Lower leg skin (tissue), 4 donors: ENCODE results near the gene SEMA6B. TPM values are rescaled to one million over a fixed set of nuclear protein-coding genes. Genes with fewer than 3 reads are reported as not detected.

Source experiments
- DNase-seq, 2 donors: peaks; one replicate each; pipeline ENCODE4 v3.0.0-alpha.2; 2019; ENCODE audit warnings: low spot score in 2 of 2
- H3K4me3 ChIP-seq: fragments of 200-600 bp; sonication (generic); 2 replicates; pipeline ENCODE4 v1.5.1; 2017; ENCODE audit warnings: mild to moderate bottlenecking, low read depth; ENCODE audit not compliant: poor library complexity, severe bottlenecking
- CTCF ChIP-seq, 3 donors: fragments of 450-650 bp; IDR thresholded peaks; one replicate each; pipeline ENCODE4 v1.5.1; 2016; ENCODE audit warnings: antibody characterized with exemption in 3 of 3, mild to moderate bottlenecking in 3 of 3, moderate library complexity in 2 of 3
- POLR2A ChIP-seq, 2 donors: fragments of 450-650 bp; IDR thresholded peaks; one replicate each; pipeline ENCODE4 v1.6.1; 2016 to 2017; ENCODE audit warnings: antibody characterized with exemption in 2 of 2, mild to moderate bottlenecking in 1 of 2, moderate library complexity in 1 of 2
- WGBS, 2 donors: methylation state at CpG; one replicate each; pipeline ENCODE4 v1.1.5; 2018; 5-methylcytosine and 5-hydroxymethylcytosine counted together
- intact Hi-C: fragments of 100-400 bp; cut with DNase I; formaldehyde crosslinking; loops from one replicate; pipeline ENCODE4 v1.15.0; 2023; ENCODE audit warnings: low total_unique reads
- total RNA-seq, 4 donors: library from RNA; depleted of rRNA; stranded (reverse); fragments of >200 nt; gene quantifications; one replicate each; pipeline ENCODE4 v1.1.0, GENCODE V29; 2016

SEMA6B gene
- total RNA-seq, 4 donors from 2014 or later, result 3.3 to 6.0 (median 3.6) TPM

GRCh38 chr19:4591320-4591719, 31.8 kb upstream of the SEMA6B start:
- TF ChIP-seq POLR2A (IDR thresholded peaks at IDR 0.05) (no peak), CTCF (IDR thresholded peaks at IDR 0.05) (no peak)
- intact Hi-C loops, result no loop called here
- 29 to 42% methylated on average over 6 of the region's 6 CpGs for WGBS, 2 donors
- no peak overlapping the region for H3K4me3 ChIP-seq
- no peak for DNase-seq

GRCh38 chr19:4590559-4590958, 31.1 kb upstream of the SEMA6B start:
- TF ChIP-seq POLR2A (IDR thresholded peaks at IDR 0.05) (no peak), CTCF (IDR thresholded peaks at IDR 0.05) (no peak)
- DNase-seq, result no peak
- intact Hi-C loops, result no loop called here
- 77 to 78% methylated on average over 9 of the region's 9 CpGs for WGBS, 2 donors
- H3K4me3 ChIP-seq, result no peak overlapping the region

- intact Hi-C loops, result no loop called here
- TF ChIP-seq POLR2A (IDR thresholded peaks at IDR 0.05) (no peak), CTCF (IDR thresholded peaks at IDR 0.05) (no peak)
- no peak overlapping the region for H3K4me3 ChIP-seq
- no peak for DNase-seq
- WGBS, 2 donors, result 59 to 66% methylated on average over 11 of the region's 11 CpGs
These were observed 30.3 kb upstream of the SEMA6B start for GRCh38 chr19:4589579-4590410.

- no peak for DNase-seq
- intact Hi-C loops, result no loop called here
- WGBS, 2 donors, result 57% methylated on average over 9 of the region's 9 CpGs
- no peak for TF ChIP-seq POLR2A (IDR thresholded peaks at IDR 0.05)
- TF ChIP-seq CTCF (IDR thresholded peaks at IDR 0.05), result no peak
- H3K4me3 ChIP-seq, result no peak overlapping the region
These were observed 28.8 kb upstream of the SEMA6B start for GRCh38 chr19:4588291-4588761.

GRCh38 chr19:4587527-4587926, 28.0 kb upstream of the SEMA6B start:
- WGBS, 2 donors, result 83 to 86% methylated on average over 6 of the region's 6 CpGs
- no peak for TF ChIP-seq CTCF (IDR thresholded peaks at IDR 0.05)
- H3K4me3 ChIP-seq, result no peak overlapping the region
- no peak for DNase-seq
- intact Hi-C loops, result no loop called here
